K562 (cell line): Measurements from ENCODE around the gene GSTM2. TPM values are rescaled to one million over a fixed set of nuclear protein-coding genes. Genes with fewer than 3 reads are reported as not detected.

ENCODE experiments used
- CHD2 ChIP-seq: IDR thresholded peaks from 2 replicates; pipeline ENCODE4 v1.6.1; 2011; ENCODE audit warnings: low read depth, low read length
- ELF2 ChIP-seq: fragments of 250-450 bp; sonication (Bioruptor Pico); IDR thresholded peaks from 2 replicates; pipeline ENCODE4 v1.5.0; 2021; ENCODE audit warnings: mild to moderate bottlenecking
- FUS ChIP-seq: fragments of 200-400 bp; formaldehyde crosslinking; optimal IDR thresholded peaks from 2 replicates; pipeline ENCODE3; 2017; ENCODE audit warnings: low read depth, low read length
- GATAD2B ChIP-seq: fragments of 450-650 bp; IDR thresholded peaks from 2 replicates; pipeline ENCODE4 v1.6.1; 2017; ENCODE audit warnings: mild to moderate bottlenecking, borderline replicate concordance
- GTF2A2 ChIP-seq: IDR thresholded peaks from 2 replicates; pipeline ENCODE4 v1.6.1; 2016; ENCODE audit warnings: mild to moderate bottlenecking, missing genetic modification characterization, missing compliant biosample characterization
- HNRNPL ChIP-seq: fragments of 200-400 bp; formaldehyde crosslinking; IDR thresholded peaks from 2 replicates; pipeline ENCODE4 v1.6.1; 2017; ENCODE audit warnings: low read depth, mild to moderate bottlenecking, low read length
- KAT7 ChIP-seq: sonication (generic); formaldehyde crosslinking; IDR thresholded peaks from 2 replicates; pipeline ENCODE4 v1.8.0; 2022; ENCODE audit warnings: missing genetic modification reagents, mild to moderate bottlenecking, borderline replicate concordance
- MCM7 ChIP-seq, 2 experiments: fragments of 450-650 bp; IDR thresholded peaks; 2 replicates each; pipeline ENCODE4 v1.6.1; 2016 to 2018
- NR3C1 ChIP-seq: sonication (generic); formaldehyde crosslinking; IDR thresholded peaks from 2 replicates; pipeline ENCODE4 v1.8.1; 2022; ENCODE audit warnings: missing genetic modification reagents
- NRF1 ChIP-seq, 2 experiments: fragments of 450-650 bp; IDR thresholded peaks in 1 of 2; conservative IDR thresholded peaks in 1 of 2; 2 replicates each; pipeline ENCODE4 v1.6.1; 2014; ENCODE audit warnings: mild to moderate bottlenecking in 2 of 2
- PHTF2 ChIP-seq: fragments of 250-450 bp; sonication (Bioruptor Pico); IDR thresholded peaks from 2 replicates; pipeline ENCODE4 v1.5.0; 2021; ENCODE audit warnings: mild to moderate bottlenecking
- RCOR1 ChIP-seq, 2 experiments: IDR thresholded peaks; 2 replicates each; pipeline ENCODE4 v1.6.1; 2012; ENCODE audit warnings: low read depth in 2 of 2, low read length in 2 of 2, borderline replicate concordance in 1 of 2, improper control_type of control experiment in 1 of 2
- XRCC3 ChIP-seq: fragments of 450-650 bp; IDR thresholded peaks from 2 replicates; pipeline ENCODE4 v1.6.1; 2017; ENCODE audit warnings: mild to moderate bottlenecking, moderate library complexity
- YY1 ChIP-seq, 3 experiments: IDR thresholded peaks; 2 replicates each; pipeline ENCODE4 v1.6.1; 2011; ENCODE audit warnings: low read length in 2 of 3, mild to moderate bottlenecking in 2 of 3, moderate library complexity in 2 of 3, borderline replicate concordance in 1 of 3, control low read depth in 1 of 3, low read depth in 1 of 3; ENCODE audit not compliant: insufficient read depth in 3 of 3, insufficient replicate concordance in 2 of 3, control insufficient read depth in 1 of 3, insufficient read length in 1 of 3; ENCODE audit errors: extremely low read depth in 1 of 3
- ZNF174 ChIP-seq: fragments of 250-450 bp; sonication (Bioruptor Pico); IDR thresholded peaks from 2 replicates; pipeline ENCODE4 v1.4.0; 2020; ENCODE audit warnings: mild to moderate bottlenecking
- polyA plus RNA-seq, 8 experiments: library from polyadenylated mRNA; depleted of rRNA in 4 of 8; stranded (reverse) in 5 of 8; unstranded in 3 of 8; fragments of >200 nt; fragmentation: Nextera tagmentation in 2 of 8; fragmentation: Illumina TruSeq in 1 of 8; extraction: Ambion mirVana in 2 of 8; extraction: Trizol in 1 of 8; gene quantifications; 2 replicates each; pipeline versions ENCODE4 v1.2.1 to v1.2.3, GENCODE V29; 2011 to 2014; ENCODE audit warnings: inconsistent platforms in 1 of 8, missing spikeins in 1 of 8
- total RNA-seq, 7 experiments: library from RNA; depleted of rRNA in 6 of 7; stranded (reverse); fragments of >200 nt in 6 of 7; fragmentation: Illumina TruSeq in 2 of 7; extraction: Trizol in 2 of 7; gene quantifications; 2 replicates each; pipeline versions ENCODE4 v1.2.1 to v1.2.3, GENCODE V29; 2011 to 2021; ENCODE audit warnings: low replicate concordance in 1 of 7
- TF ChIP-seq, protein P1 (sequence below): fragments of 150-350 bp; IDR thresholded peaks from 2 replicates; pipeline ENCODE4 v1.6.1; 2014; ENCODE audit warnings: low read depth, mild to moderate bottlenecking, low read length, borderline replicate concordance
- TF ChIP-seq, protein P2 (sequence below): sonication (generic); formaldehyde crosslinking; IDR thresholded peaks from 2 replicates; pipeline ENCODE4 v1.8.0; 2022; ENCODE audit warnings: mild to moderate bottlenecking, missing genetic modification reagents
- TF ChIP-seq, protein P3 (sequence below): fragments of 250-450 bp; sonication (Bioruptor Pico); IDR thresholded peaks from 2 replicates; pipeline ENCODE4 v1.9.0; 2021; ENCODE audit warnings: mild to moderate bottlenecking
- TF ChIP-seq, protein P4 (sequence below): sonication (generic); formaldehyde crosslinking; IDR thresholded peaks from 2 replicates; pipeline ENCODE4 v1.8.0; 2022; ENCODE audit warnings: missing genetic modification reagents, mild to moderate bottlenecking, moderate library complexity, borderline replicate concordance
- TF ChIP-seq, protein P5 (sequence below): IDR thresholded peaks from 2 replicates; pipeline ENCODE4 v1.6.1; 2011; ENCODE audit not compliant: insufficient read length; ENCODE audit errors: extremely low read depth

GSTM2 gene
- total and polyA plus RNA-seq, 9 of the 15 experiments (the other 6 are each of a cell fraction or from before 2014, with no cell fraction given): 1.6 to 15.1 (median 6.8) TPM

DNA sequence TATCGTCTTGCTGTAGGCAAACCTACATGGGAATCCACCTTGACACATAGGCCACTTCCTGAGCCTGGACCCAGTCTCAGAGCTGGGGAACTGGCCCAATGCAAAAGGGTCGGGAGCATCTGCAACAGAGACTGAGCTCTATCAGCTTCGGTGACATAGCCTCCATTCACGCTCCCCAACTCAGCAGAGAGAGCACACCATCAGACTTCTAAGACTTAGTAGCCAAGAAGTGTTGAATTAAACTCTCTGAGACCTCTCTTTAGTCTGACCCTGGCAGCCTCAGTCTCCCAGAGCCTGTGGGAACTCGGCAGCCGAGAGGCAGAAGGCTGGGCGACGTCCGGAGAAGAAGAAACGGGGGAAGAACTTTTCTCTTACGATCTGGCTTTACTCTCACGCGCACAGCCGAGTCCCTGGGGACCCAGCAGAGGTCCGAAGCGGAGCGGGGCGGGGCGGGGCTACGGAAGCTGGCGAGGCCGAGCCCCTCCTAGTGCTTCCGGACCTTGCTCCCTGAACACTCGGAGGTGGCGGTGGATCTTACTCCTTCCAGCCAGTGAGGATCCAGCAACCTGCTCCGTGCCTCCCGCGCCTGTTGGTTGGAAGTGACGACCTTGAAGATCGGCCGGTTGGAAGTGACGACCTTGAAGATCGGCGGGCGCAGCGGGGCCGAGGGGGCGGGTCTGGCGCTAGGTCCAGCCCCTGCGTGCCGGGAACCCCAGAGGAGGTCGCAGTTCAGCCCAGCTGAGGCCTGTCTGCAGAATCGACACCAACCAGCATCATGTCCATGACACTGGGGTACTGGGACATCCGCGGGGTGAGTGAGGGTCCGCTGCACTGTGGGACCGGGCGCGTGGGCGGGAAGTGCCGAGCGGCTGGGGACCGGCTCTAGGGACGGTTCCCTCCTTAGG is 12.0 kb upstream of the GSTM2 start, which contains the start of gene GSTM4 (continued):
- TF ChIP-seq, protein P1, sequence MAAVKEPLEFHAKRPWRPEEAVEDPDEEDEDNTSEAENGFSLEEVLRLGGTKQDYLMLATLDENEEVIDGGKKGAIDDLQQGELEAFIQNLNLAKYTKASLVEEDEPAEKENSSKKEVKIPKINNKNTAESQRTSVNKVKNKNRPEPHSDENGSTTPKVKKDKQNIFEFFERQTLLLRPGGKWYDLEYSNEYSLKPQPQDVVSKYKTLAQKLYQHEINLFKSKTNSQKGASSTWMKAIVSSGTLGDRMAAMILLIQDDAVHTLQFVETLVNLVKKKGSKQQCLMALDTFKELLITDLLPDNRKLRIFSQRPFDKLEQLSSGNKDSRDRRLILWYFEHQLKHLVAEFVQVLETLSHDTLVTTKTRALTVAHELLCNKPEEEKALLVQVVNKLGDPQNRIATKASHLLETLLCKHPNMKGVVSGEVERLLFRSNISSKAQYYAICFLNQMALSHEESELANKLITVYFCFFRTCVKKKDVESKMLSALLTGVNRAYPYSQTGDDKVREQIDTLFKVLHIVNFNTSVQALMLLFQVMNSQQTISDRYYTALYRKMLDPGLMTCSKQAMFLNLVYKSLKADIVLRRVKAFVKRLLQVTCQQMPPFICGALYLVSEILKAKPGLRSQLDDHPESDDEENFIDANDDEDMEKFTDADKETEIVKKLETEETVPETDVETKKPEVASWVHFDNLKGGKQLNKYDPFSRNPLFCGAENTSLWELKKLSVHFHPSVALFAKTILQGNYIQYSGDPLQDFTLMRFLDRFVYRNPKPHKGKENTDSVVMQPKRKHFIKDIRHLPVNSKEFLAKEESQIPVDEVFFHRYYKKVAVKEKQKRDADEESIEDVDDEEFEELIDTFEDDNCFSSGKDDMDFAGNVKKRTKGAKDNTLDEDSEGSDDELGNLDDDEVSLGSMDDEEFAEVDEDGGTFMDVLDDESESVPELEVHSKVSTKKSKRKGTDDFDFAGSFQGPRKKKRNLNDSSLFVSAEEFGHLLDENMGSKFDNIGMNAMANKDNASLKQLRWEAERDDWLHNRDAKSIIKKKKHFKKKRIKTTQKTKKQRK: no peak
- TF ChIP-seq, protein P2, sequence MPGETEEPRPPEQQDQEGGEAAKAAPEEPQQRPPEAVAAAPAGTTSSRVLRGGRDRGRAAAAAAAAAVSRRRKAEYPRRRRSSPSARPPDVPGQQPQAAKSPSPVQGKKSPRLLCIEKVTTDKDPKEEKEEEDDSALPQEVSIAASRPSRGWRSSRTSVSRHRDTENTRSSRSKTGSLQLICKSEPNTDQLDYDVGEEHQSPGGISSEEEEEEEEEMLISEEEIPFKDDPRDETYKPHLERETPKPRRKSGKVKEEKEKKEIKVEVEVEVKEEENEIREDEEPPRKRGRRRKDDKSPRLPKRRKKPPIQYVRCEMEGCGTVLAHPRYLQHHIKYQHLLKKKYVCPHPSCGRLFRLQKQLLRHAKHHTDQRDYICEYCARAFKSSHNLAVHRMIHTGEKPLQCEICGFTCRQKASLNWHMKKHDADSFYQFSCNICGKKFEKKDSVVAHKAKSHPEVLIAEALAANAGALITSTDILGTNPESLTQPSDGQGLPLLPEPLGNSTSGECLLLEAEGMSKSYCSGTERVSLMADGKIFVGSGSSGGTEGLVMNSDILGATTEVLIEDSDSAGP: no peak
- no peak for TF ChIP-seq GATAD2B
- no peak for TF ChIP-seq FUS
- no peak for TF ChIP-seq NR3C1 (CRISPR knock-in tag)
- TF ChIP-seq PHTF2 (CRISPR knock-in tag): no peak
- TF ChIP-seq CHD2: no peak
- 0 out of 2 replicates have a peak, but pooled peaks have one; percentile 21 for TF ChIP-seq ELF2 (CRISPR knock-in tag)
- TF ChIP-seq ZNF174 (CRISPR knock-in tag): no peak
- peak in 2 of 3 experiments; percentile 12 to 14 for TF ChIP-seq YY1 (IDR thresholded peaks at IDR 0.05; ENCODE audit: borderline replicate concordance in 1 of 3, control insufficient read depth in 1 of 3, extremely low read depth in 1 of 3, insufficient read depth in 3 of 3, insufficient read length in 1 of 3, insufficient replicate concordance in 2 of 3, low read depth in 1 of 3, low read length in 2 of 3)
- TF ChIP-seq GTF2A2 (tag): no peak
- TF ChIP-seq, protein P3, sequence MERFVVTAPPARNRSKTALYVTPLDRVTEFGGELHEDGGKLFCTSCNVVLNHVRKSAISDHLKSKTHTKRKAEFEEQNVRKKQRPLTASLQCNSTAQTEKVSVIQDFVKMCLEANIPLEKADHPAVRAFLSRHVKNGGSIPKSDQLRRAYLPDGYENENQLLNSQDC (CRISPR knock-in tag): no peak
- TF ChIP-seq, protein P4, sequence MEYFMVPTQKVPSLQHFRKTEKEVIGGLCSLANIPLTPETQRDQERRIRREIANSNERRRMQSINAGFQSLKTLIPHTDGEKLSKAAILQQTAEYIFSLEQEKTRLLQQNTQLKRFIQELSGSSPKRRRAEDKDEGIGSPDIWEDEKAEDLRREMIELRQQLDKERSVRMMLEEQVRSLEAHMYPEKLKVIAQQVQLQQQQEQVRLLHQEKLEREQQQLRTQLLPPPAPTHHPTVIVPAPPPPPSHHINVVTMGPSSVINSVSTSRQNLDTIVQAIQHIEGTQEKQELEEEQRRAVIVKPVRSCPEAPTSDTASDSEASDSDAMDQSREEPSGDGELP (CRISPR knock-in tag): peak; percentile 90
- peak; percentile 63 to 74; a peak in 3 of 4 replicates for TF ChIP-seq NRF1 (conservative IDR thresholded peaks at IDR 0.05 in 1 of 2, IDR thresholded peaks at IDR 0.05 in 1 of 2)
- no peak for TF ChIP-seq HNRNPL
- TF ChIP-seq RCOR1 (IDR thresholded peaks at IDR 0.05; ENCODE audit: borderline replicate concordance in 1 of 2, low read depth in 2 of 2, low read length in 2 of 2): peak in 1 of 2 experiments; percentile 30; a peak in 1 of 4 replicates
- TF ChIP-seq KAT7 (CRISPR knock-in tag): no peak
- TF ChIP-seq MCM7 (IDR thresholded peaks at IDR 0.05): no peak
- TF ChIP-seq XRCC3: no peak
- TF ChIP-seq, protein P5, sequence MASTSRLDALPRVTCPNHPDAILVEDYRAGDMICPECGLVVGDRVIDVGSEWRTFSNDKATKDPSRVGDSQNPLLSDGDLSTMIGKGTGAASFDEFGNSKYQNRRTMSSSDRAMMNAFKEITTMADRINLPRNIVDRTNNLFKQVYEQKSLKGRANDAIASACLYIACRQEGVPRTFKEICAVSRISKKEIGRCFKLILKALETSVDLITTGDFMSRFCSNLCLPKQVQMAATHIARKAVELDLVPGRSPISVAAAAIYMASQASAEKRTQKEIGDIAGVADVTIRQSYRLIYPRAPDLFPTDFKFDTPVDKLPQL: no peak
